HFFc6 (cell line): ENCODE measurements around the gene CPN1. TPM values are rescaled to one million over a fixed set of nuclear protein-coding genes. Genes with fewer than 3 reads are reported as not detected.

Experiments used
- DNase-seq: peaks from one replicate; pipeline ENCODE4 v3.0.0-alpha.2; 2018
- H3K27ac Mint-ChIP-seq: 2 replicates; pipeline ENCODE4 v1.8.0; 2020; ENCODE audit warnings: mild to moderate bottlenecking, mixed read lengths
- H3K27me3 Mint-ChIP-seq: 2 replicates; pipeline ENCODE4 v1.8.0; 2021; ENCODE audit warnings: mild to moderate bottlenecking, moderate library complexity, mixed read lengths; ENCODE audit not compliant: insufficient read depth
- H3K36me3 Mint-ChIP-seq: 2 replicates; pipeline ENCODE4 v1.8.0; 2021; ENCODE audit warnings: low read depth, mixed read lengths
- H3K4me1 Mint-ChIP-seq: 2 replicates; pipeline ENCODE4 v1.8.0; 2020; ENCODE audit warnings: low read depth, mixed read lengths
- H3K4me3 Mint-ChIP-seq: 2 replicates; pipeline ENCODE4 v1.8.0; 2020; ENCODE audit warnings: mild to moderate bottlenecking, moderate library complexity, mixed read lengths
- H3K9me3 Mint-ChIP-seq: 2 replicates; pipeline ENCODE4 v1.8.0; 2020; ENCODE audit warnings: mild to moderate bottlenecking, mixed read lengths
- total RNA-seq, 6 experiments: library from RNA; stranded (reverse); fragmentation: NEBNext Ultra II Directional; extraction: Animal tissue kit (Norgen Biotek cat#: 25700); gene quantifications; 2 replicates in 1 of 6; 3 replicates in 5 of 6; pipeline ENCODE4 v1.2.3, GENCODE V29; 2021
- TF ChIP-seq, protein P1 (sequence below): fragments of 200-600 bp; sonication (generic); IDR thresholded peaks from 2 replicates; pipeline ENCODE4 v1.5.0; 2021; ENCODE audit warnings: antibody characterized with exemption, mild to moderate bottlenecking

The CPN1 gene
- total RNA-seq, 6 experiments from 2014 or later, result not detected

DNA sequence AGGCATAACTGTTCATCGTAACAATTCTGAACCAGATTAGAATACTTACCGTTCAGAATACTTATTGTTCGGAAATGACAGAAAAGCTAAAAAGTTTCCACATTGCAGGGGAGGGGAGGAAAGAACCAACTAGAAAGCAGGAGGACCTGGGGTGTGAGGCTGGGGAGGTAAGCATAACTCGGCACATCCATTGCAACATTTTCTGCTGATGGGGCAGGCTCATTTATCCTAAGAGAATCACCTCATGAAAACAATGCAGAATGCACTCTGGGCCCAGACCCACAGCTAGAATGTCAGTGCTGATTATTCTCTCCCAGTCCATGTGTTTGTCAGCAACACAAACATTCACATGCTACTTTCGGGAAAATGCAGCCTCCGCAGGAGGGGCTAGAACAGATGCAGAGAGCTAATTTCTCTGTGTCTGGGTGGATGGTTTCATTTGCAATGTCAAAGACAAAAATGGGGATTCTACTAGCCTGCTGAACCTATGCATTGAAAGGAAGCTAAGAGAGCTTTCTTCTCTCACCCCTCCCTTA is 81.5 kb downstream of the CPN1 start:
- no peaks in the 10 kb centered on the region for H3K27me3 Mint-ChIP-seq
- no peaks in the 10 kb centered on the region for H3K9me3 Mint-ChIP-seq
- H3K4me1 Mint-ChIP-seq, result peaks cover 81% of the 10 kb centered on the region
- peaks cover 48% of the 10 kb centered on the region for H3K36me3 Mint-ChIP-seq
- no peak for DNase-seq
- no peak overlapping the region for H3K4me3 Mint-ChIP-seq
- H3K27ac Mint-ChIP-seq, result no peak overlapping the region; the same call in 1 of the 2 replicates
- TF ChIP-seq, protein P1, sequence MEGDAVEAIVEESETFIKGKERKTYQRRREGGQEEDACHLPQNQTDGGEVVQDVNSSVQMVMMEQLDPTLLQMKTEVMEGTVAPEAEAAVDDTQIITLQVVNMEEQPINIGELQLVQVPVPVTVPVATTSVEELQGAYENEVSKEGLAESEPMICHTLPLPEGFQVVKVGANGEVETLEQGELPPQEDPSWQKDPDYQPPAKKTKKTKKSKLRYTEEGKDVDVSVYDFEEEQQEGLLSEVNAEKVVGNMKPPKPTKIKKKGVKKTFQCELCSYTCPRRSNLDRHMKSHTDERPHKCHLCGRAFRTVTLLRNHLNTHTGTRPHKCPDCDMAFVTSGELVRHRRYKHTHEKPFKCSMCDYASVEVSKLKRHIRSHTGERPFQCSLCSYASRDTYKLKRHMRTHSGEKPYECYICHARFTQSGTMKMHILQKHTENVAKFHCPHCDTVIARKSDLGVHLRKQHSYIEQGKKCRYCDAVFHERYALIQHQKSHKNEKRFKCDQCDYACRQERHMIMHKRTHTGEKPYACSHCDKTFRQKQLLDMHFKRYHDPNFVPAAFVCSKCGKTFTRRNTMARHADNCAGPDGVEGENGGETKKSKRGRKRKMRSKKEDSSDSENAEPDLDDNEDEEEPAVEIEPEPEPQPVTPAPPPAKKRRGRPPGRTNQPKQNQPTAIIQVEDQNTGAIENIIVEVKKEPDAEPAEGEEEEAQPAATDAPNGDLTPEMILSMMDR, result no peak

DNA sequence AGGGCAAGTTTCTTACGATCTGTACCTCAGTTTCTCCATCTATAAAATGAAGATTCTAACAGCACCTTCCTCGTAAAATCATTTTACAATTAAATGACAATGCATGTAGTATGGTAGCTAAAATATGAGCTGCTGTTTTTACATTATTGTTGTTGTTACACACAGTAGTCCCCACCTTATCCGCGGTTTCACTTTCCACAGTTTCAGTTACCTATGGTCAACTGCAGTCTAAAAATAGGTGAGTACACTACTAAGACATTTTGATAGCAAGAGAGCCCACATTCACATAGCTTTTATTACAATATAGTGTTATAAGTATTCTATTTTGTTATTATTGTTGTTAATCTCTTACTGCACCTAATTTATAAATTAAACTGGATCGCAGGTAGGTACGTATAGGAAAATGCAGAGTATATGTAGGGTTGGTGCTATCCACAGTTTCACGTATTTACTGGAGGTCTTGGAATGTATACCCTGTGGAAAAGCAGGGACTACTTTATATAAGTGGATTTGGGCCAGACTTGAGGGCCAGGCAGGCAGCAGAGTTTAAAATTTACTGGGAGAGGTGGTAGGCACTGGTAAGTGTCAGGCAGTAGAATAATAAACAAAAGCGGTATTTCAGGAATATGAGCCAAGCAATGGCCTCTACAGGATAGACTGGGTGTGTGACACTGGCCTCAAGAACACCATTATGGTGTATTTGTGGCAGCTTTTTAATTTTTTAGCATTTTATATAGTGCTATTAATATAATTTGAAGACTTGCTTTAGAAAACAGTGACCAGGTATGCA is 82.2 kb downstream of the CPN1 start:
- Mint-ChIP-seq H3K27ac (no peak overlapping the region; the same call in 1 of the 2 replicates), H3K36me3 (peaks cover 47% of the 10 kb centered on the region), H3K27me3 (no peaks in the 10 kb centered on the region), H3K4me3 (no peak overlapping the region), H3K9me3 (no peaks in the 10 kb centered on the region), H3K4me1 (peaks cover 81% of the 10 kb centered on the region)
- TF ChIP-seq, protein P1, result no peak
- no peak for DNase-seq

DNA sequence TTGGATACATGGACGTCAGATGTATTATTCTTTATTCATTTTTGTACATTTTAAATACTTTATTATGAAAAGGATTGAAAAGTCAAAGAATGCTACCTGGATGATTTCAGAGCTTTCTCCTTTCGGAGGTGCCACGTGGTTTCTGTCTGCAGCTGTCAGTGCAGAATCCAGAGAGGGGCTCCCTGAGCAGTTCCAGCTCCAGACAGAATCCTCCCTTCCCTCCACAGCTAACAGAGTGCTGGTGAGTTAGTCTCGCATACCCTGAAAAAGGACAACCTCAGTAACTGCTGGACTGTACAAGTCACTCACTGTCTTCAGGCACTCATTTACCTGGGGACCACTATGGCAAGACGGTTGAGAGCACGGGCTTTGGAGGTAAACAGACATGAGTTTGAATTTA is 82.8 kb downstream of the CPN1 start:
- Mint-ChIP-seq H3K27ac (no peak overlapping the region; the same call in 1 of the 2 replicates), H3K4me3 (no peak overlapping the region), H3K4me1 (peaks cover 82% of the 10 kb centered on the region), H3K27me3 (no peaks in the 10 kb centered on the region), H3K9me3 (no peaks in the 10 kb centered on the region), H3K36me3 (peaks cover 52% of the 10 kb centered on the region)
- no peak for DNase-seq
- TF ChIP-seq, protein P1, result no peak

DNA sequence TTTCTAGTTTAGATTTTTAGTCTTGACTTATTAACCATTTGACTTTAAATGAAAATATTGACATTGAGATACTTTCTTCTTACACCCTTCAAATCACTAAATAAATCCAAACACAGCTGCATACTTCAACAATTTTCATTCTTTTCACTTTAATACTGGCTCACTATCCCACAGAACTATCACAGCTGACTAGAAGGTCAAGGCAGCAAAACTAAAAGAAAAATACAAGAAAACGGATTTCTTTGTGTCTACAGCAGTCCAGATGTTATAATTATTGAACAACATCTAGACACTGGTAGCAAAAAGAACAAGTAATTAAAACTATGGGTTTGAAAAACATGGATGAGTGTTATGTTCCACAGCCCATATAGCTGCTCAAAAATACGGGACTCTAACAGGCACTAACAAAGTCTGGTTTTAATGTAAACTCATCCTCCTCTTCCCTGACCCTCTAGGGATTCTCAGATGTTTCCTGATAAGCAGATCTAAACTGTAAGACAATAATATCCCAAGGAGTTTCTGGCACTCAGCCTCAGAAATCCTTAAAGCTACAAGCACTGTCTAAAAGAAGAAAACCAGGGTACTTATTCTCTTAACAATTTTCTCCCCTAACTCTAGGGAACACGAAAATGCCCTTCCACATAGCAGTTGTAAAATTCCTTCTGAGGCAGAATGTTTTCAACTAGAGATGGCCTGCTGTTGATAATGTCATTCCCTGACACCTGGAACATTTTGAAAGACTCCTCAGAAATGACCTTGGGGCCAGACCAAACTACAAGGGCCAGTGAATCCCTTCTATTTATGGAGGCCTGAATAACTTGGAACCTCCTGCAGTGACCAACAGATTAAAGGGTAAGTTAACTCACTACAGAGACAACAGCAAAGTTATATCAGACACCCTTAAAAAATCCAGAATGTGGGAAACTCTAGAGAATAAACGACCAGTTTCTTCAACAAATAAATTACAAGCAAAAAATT is 84.7 kb downstream of the CPN1 start:
- H3K27ac Mint-ChIP-seq, result peak overlapping the region; percentile 77
- H3K36me3 Mint-ChIP-seq, result peaks cover 41% of the 10 kb centered on the region
- DNase-seq, result peak; percentile 38
- peaks cover 75% of the 10 kb centered on the region for H3K4me1 Mint-ChIP-seq
- H3K4me3 Mint-ChIP-seq, result peak overlapping the region; percentile 70
- TF ChIP-seq, protein P1, result no peak
- no peaks in the 10 kb centered on the region for H3K9me3 Mint-ChIP-seq
- peaks cover 3% of the 10 kb centered on the region; the same call in 1 of the 2 replicates for H3K27me3 Mint-ChIP-seq

DNA sequence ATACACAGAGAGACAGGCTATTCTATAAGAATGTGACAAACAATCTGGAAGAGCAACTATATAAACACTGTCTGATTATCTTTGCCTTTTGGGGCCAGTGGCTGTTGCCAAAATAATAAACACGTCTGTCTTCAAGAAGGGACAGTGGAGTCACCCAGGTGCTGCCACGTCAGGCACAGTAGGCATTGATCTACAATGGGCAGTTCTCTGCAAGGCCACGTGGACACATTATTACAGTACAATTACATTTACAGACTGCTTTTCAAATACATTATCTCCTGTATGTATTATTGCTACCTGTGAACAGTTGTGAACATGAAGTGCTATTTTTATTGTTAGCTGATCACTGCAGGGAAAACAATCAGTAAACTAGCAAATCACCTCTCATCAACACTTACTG is 86.0 kb downstream of the CPN1 start:
- peaks cover 69% of the 10 kb centered on the region for H3K4me1 Mint-ChIP-seq
- H3K4me3 Mint-ChIP-seq, result no peak overlapping the region
- H3K36me3 Mint-ChIP-seq, result peaks cover 36% of the 10 kb centered on the region
- H3K27me3 Mint-ChIP-seq, result peaks cover 3% of the 10 kb centered on the region; the same call in 1 of the 2 replicates
- TF ChIP-seq, protein P1, result no peak
- peak overlapping the region; percentile 87 for H3K27ac Mint-ChIP-seq
- no peak for DNase-seq
- no peaks in the 10 kb centered on the region for H3K9me3 Mint-ChIP-seq
